RCC 7860 (cell line): Measurements from ENCODE around the gene CTSH.

Source experiments
- DNase-seq: peaks from one replicate; pipeline ENCODE4 v3.0.0-alpha.2; 2015; ENCODE audit warnings: low spot score
- FAIRE-seq: peaks from 2 replicates; lab custom pipeline; 2012; peaks lifted over from hg19 to GRCh38; lab: Jason Lieb, UNC

CTSH gene, protein sequence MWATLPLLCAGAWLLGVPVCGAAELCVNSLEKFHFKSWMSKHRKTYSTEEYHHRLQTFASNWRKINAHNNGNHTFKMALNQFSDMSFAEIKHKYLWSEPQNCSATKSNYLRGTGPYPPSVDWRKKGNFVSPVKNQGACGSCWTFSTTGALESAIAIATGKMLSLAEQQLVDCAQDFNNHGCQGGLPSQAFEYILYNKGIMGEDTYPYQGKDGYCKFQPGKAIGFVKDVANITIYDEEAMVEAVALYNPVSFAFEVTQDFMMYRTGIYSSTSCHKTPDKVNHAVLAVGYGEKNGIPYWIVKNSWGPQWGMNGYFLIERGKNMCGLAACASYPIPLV

DNA sequence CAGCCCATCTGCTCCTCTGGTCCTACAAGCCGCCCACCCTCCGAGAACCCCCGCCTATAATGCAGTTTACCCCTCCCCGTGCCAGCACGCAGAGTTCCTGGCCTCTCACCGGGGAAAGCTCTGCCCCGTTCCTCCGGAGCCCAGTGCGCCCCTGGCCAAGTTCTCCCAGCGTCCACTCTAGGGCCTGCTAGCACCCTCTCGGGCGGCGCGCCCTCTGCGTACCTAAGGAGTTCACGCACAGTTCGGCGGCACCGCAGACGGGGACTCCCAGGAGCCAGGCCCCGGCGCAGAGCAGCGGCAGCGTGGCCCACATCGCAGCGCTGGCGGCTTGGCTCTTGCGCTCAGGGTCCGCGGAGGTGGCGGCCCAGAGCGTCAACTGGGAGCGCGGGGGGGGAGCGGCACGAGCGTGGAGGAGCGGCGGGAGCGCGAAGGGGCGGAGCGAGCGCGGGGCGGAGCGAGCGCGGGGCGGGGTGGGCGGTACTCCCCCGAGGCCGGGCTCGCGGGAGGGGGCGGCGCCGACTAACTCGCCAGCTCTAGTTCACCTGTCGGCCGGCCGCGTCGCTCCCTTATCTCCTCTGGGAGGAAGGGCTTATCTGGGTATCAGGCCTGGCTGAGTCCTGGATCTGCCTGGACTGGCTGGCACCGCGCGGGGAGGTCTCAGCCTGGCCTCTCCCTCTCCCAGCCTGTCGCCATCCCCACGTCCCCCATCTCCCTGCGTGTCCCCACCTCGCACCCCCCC, at the start of gene CTSH:
CTSH (minus strand) TSS at position 378 of the 739 bp plus-strand sequence; CDS start at position 313, 65 bp downstream.
- peak; percentile 27 for DNase-seq

DNA sequence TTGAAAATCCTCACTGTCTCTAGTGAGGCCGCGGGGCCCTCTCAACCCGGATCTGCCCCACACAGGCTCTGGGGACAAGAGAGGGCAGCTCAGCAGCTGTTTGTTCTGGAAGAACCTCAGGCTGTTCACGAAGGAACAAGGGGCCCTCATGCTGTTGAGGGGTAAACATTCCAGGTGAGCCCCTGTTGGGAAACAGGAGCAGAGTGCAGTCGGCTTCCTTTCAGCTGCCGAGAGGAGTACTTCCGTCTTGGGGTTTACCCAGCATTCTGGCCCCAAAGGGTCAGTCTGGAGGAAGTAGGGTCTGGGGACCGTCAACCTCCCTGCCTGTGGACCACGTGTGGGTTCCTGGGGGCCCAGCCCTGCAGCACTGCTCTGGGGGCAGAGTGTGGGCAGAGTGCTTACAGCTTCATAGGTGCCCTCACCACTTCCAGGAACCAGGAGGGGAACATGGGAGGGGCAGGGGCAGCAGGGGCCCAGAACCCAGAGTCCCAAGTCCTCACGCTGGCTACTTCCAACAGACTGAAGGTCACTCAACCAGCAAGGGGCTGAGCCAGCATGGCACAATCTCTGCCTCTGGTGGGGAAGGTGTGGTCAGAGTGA, 49.2 kb upstream of the CTSH start:
- DNase-seq, result no peak
- no peak for FAIRE-seq

More for the DNA sequence above, at the start of gene CTSH:
- FAIRE-seq, result no peak

DNA sequence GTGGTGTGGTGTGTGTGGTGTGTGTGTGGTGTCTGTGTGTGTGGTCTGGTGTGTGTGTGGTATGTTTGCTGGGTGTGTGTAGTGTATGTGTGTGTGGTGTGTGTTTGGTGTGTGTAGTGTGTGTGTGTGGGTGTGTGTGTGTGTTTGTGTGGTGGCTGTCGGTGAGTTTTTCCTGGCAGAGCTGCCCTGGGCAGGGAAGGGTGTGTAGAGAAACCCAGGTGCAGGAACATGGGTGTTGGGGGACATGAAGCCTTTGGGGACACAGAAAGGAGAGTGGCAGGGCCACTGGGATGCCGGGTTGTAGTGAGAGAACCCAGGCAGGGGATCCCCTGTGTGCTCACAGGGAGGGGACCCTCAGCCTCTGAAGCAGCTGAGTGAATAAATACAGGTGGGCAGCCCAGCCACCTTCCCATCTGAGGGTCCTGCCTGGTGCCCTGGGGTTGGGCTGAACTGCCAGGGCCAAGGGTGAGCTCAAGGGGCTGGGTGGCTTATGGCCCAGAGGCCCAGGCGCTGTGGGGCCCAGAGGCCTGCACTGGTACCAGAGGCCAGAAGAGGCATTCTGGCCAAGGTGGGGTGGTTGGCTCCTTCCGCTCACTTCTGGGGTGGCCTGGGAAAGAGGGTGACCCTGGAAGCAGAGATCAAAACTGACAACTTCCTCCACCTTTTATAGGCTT, 48.5 kb upstream of the CTSH start:
- no peak for FAIRE-seq
- no peak for DNase-seq

DNA sequence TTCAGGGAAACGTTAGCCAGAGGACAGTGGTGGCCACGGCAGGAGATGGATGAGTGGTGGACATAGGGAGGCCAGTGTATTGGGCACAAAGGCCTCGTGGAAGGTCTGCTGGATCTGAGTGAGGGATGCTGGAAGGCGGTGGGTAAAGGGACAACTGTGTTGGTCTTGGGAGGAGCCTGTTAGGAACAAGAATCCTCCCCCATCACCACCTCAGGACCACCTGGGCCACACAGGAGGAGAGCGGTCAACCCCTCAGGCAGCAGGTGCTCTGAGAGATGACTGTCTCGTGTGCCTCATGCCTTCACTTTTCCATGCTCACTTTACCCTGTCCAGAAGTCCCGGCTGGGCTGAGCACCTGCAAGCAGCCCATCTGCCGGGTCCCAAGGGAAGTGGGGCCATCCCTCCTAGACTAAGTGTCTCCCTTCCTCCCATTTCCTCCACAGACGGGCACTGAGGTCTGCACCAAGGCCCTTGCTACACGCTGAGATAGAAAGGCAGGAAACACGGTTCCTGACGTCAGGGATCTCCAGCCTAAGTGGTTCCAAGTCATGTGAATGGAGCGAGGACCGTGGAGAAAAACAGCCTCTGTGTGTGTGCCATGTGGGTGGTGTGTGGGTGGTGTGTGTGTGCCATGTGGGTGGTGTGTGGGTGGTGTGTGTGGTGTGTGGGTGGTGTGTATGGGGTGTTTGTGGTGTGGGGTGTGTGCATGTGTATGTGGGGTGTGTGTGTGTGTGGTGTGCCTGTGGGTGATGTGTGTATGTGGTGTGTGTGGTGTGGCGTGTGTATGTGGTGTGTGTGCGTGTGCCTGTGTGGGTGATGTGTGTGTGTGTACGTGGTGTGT, 47.8 kb upstream of the CTSH start:
- FAIRE-seq (no peak), DNase-seq (no peak)

DNA sequence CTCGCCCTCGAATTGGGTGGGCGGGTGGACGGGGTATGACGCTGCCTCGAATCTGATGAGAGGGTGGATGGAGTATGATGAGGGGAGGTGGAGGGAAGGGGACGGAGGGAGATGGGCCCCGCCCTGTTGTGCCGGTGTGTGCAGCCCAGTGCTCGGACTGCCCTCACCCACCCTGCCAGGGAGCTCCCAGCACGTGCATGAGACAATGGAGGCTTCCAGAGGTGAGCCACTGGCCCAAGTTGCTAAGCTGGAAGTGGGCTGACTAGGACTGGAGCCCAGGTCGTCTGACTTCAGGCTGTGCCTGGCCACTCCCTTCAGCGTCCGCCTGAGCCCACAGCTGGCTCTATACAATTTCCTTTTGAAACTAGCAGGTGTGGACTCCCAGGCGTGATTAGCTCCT, 47.0 kb upstream of the CTSH start:
- FAIRE-seq (no peak), DNase-seq (no peak)

DNA sequence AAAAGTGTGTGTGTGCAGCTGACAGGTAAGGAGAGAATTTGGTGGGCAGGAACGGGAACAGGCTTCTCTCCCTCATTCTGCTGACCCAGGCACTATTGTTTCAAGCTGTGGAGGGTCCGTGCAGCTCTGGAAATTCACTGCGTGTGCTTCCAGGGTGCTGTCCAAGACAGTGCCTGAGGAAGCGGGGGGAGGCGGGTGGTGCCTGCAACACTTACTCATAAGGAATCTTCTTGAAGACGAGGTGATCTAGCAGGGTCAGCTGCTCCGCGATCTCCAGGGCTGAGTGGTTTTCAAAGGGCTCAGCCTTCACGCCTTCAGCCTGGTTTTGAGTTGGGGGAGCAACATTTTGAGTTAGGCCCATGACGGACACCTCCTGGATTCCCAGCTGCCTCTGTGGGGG, 46.6 kb upstream of the CTSH start:
- FAIRE-seq (no peak), DNase-seq (no peak)

DNA sequence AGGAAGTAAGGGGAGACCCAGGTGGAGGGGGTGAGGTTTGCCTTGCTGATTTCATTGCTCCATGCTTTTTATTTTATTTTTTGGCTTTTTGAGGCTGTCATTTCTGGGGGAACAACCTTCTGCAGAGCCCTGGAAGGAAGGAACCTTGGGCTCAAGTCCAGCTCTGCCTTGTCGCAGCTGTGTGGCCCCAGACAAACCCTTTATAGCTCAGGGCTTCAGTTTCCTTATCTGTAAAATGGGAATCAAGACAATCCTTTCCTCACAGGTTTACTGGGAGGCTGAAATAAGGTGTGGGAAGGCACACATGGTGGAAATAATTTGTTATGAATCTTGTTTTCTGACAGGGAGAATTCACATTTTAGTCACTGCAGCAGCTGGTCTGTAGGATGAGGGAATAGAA, 45.4 kb upstream of the CTSH start:
- FAIRE-seq, result no peak

DNA sequence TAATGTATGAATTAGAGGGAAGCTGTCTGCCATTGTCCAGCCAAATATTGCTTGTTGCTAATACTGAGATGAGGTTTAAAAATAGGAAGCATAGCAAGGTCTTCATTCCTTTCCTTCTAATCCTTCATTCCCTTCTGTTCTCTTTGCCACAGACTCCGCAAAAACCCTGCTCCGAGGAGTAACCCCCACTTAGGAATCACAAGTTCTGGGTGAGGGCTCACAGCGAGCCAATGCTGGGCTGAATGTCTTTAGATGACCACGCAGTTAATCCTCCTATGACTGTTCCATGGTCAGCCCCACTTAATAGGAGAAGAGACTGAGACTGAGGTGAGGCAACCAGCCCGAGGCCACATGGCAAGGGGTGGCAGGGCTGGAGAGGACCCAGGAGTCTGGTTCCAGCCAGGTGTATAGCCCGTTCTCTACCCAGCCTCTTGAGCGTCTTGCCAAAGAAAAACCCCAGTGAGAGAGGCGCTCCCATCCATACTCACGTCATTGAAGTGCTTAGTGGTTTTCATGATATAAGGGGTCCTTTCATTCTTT, 44.9 kb upstream of the CTSH start:
- no peak for FAIRE-seq

More for the DNA sequence above, 45.4 kb upstream of the CTSH start:
- no peak for DNase-seq

DNA sequence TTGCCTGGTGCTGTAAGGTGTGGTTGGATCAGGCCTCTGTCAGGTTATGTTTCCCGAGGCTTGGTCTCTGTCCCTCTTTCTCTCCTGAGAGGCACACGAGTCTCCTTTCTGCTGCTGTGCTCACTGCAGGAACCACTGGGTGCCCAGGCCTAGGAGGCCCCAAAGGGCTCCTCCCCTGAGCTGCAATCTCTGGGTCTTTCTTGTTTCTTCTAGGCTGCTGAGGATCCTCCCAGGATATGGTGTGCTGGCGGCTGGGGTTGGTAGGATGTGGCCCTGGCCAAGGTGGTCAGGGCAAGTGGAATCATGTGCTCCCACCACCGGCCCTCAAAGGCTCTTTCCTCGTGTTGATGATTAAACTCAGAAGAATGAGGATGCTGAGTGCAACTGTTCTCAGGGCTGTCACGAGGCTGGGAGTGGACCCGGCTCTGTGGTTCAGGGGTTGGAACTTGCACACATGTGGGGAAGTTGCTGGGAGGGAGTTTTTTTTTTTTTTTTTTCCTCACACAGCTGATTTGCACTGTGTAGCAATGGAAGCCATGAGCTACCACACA, 43.6 kb upstream of the CTSH start:
- DNase-seq (peak; percentile 97), FAIRE-seq (peak; percentile 95)

More for the DNA sequence above, 44.9 kb upstream of the CTSH start:
- no peak for DNase-seq

DNA sequence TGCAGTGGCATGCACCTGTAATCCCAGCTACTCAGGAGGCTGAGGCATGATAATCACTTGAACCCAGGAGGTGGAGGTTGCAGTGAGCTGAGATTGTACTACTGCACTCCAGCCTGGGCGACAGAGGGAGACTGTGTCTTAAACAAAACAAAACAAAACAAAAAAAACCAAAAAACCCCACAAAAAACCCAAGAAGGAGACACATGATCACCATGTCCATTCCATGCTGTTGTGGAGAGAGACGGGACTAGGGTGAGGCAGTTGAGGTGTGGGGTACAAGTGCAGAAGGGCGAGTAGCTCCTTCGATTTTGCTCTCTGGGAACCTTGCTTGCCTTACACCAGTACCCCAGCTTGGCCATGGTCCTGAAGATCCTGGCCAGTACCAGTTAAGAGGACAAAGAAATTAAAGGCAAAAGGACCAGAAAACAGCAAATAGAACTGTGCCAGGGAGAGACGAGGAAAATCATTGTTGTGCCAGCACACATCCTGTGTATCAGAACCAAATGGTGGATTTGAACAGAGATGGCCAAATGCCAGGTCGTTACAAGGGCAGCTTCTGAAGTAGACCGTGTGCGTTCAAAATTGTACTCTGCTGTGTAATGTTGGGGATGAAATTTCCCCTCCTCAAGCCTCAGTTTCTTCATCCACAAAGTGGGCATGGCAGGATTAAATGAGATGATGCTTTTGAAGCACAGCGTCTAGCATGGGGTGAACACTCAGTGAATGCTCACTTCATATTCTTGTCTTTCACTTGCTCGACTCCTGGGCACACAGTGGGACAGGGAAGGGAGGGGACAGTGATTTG, 42.9 kb upstream of the CTSH start:
- DNase-seq, result no peak
- FAIRE-seq, result no peak

DNA sequence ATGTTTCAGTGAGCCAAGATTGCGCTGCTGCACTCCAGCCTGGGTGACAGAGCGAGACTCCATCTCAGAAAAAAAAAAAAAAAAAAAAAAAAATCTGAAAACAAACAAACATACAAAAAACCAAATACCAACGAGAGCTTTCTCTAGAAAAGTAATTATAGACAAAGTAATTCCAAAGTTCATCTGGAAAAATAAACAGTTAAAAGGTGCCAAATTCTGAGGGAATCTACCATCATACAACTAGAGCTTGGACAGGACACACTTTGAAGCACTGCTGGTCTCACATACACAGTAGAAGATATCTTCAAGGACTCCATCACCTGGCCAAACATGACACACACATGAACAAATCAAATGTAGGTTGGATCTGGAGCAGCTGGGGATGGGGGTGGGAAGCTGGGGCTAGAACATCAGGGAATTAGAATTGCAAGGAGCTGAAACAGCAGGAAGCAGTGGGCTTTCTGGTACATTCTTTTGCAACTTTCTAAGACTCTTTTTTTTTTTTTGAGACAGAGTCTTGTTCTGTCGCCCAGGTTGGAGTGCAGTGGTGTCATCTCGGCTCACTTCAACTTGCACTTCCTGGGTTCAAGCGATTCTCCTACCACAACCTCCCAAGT, 41.1 kb upstream of the CTSH start:
- FAIRE-seq, result no peak
- no peak for DNase-seq

DNA sequence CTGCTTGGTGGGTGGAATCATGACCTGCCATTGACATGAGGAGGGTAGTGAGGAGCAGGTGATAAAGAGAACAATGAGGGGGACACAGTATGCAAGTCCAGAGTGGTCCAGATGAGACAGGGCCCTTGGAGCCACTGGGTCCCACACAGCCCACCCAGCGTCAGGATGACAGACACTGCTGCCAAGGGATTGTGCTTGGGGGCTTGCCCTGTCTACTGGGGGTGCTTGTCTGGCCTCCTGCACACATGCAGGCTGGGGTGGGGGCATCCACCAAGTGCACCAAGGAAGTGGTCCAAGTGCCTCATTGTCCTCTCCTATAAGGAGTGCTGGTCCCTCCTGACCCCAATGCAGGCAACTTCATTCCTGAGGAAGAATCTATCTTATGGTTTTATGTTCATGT, 39.2 kb upstream of the CTSH start:
- FAIRE-seq (no peak), DNase-seq (no peak)

DNA sequence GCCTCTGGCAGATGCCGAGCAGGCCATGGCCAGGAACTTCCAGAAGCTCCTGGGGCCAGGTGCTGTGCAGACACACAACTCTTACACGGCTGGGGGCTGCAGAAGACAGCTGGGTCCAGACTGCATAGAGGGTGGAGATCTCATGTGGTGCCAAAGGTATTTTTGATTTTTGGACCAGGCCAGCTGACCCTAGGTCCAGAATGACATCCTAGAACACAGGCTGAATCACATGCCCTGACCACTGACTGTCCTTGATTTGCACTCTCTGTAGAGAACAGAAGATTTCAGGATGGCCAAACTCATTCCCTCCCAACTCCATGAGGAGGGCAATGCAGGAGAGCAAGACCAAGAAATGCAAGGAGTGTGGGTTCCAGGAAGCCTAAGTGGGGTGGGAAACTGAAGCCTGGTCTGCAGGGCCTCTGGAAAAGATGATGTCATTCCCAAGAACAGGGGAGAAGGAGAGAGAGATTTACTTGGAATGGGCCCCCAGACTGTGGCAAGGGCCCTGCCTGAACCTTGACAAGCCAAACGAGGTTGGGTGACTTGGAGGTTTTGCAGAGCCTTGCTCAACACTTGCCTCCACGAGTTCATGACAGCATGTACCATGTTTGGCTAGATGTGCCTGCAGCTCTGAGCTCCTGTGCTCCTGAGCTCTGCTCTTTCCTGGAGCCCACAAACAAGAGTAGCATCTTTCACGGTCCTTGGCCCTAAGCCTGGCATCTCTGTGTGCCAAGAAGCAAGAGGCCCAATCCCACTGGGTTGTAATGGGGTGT, 38.5 kb upstream of the CTSH start:
- DNase-seq, result no peak
- FAIRE-seq, result no peak

DNA sequence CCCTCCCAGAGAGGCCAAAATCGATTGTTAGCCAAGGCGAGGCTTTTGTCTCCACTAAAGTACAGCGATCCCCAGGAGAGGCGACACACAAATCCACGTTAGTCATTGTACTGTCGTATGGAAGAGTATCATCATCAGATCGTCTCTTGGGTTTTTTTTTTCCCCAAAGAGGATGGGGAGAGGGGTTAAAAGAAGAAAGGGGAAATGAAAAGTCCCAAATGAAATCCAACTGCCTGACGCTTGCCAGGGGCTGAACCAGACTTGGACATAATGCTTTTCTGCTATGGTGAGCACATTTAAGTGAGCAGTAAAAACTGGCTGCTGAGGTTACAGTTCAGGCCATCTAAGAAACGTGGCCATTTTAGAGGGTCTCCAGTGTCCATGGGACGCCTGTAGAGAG, 37.9 kb upstream of the CTSH start:
- DNase-seq, result no peak
- no peak for FAIRE-seq

DNA sequence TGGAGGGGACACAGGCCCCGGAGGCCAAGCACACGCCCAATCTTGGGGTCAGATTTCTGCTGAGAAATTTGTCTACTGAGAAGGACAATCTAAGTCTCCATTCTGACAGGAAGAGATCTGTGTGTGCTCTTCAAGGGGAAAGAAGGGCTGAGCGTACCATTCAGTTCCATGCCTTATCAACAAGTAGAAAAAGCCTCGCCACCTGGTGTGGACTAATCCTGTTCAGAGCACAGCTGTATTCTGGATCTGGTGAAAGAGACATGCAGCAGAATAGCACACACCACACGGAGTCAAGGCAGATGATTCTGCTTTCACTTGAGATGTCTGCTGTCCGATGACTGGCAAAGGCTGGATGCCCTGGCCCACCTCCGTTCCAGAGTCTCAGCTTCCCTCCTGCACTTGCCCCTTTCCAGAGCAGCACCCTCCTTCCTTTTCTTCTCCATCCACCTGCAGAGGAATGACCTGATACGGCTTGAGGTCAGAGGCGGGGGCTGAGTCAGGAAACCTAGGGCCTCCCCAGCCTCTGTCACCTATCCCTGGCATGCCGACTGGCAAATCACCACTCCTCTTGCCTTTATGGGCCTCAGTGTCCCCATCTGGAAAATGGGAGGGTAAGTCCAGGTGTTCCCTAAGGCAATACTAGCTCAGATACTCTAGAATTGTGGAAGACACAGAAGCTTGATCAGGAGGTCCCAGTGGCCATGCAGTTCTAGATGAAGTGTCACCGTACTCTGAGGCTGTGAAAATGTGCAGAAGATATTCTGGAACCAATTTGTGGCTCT, 36.9 kb upstream of the CTSH start:
- no peak for FAIRE-seq

DNA sequence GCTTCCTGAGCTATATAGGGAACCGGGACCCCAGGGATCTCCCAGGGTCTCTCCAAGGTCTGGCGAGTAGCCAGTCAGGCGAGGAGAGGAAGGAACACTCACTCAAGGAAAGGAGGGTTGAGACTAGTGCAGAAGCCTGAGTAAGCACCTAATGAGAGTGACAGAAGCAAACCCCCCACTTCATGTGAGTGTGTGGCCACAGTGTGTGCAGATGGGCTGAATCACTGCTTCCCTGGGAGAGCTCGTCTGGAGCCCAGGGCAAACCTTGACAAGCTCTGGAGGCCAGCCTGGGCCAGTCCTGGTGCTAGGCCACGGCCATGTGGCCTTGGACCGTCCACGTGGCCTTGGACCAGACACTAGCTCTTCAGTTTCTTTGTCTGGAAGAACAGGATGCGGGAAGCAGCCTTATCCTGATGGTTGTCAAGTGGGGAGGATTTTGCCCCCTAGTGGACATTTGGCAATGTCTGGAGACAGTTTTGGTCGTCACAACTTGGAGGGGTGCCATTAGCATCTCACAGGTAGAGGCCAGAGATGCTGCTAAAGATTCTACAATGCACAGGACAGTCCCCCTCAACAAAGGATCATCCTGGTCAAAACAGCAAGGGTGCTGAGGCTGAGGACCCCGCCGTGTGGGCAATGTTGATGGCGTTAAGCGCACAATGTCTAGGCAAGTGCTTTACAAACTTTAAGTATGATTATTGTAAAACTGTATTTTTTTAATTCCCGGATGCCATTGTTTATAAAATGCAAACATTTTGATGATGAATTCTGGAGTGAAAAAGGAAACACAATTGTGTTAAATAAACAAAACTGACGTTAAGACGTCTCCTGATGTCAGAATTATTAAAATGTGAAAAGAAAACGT, 34.8 kb upstream of the CTSH start:
- no peak for FAIRE-seq
- peak; percentile 63 for DNase-seq

More for the DNA sequence above, 36.9 kb upstream of the CTSH start:
- DNase-seq, result no peak
